T-helper 1 cell (primary cell): ENCODE measurements around the gene LNPEP.

Experiments
- DNase-seq, 5 donors: peaks; one replicate each; pipeline ENCODE4 v3.0.0-alpha.2; 2012 to 2020

Gene LNPEP

DNA sequence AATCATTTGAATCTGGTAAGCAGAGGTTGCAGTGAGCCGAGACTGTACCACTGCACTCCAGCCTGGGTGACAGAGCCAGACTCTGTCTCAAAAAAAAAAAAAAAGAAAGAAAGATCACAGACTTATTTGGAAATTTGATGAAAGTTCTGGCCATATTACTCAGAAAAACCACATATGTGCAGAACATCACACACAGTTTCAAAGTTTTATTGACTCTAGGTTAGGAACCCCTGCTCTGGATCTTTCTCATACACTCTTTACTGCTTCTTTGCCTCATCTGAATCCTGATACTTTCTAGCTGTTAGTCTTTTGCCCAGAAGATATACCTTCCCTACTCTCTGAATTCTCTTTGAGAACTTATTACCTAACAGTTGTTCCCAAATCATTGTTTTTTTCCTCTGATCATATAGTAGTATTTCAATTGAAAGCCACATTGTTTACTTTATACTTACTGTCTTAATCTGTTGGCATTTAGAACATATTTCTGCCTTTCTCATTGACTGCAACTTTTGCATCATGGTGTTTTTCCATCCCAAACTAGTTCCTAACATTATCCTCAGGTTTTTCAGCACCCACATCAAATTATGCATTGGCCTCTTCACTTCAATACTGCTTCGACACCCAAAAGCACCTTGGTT, 68.7 kb downstream of the LNPEP start:
- DNase-seq, result peak in 1 of 5 donors; percentile 15

GRCh38 chr5:97006454-97007060, 70.7 kb downstream of the LNPEP start:
- no peak for DNase-seq

DNA sequence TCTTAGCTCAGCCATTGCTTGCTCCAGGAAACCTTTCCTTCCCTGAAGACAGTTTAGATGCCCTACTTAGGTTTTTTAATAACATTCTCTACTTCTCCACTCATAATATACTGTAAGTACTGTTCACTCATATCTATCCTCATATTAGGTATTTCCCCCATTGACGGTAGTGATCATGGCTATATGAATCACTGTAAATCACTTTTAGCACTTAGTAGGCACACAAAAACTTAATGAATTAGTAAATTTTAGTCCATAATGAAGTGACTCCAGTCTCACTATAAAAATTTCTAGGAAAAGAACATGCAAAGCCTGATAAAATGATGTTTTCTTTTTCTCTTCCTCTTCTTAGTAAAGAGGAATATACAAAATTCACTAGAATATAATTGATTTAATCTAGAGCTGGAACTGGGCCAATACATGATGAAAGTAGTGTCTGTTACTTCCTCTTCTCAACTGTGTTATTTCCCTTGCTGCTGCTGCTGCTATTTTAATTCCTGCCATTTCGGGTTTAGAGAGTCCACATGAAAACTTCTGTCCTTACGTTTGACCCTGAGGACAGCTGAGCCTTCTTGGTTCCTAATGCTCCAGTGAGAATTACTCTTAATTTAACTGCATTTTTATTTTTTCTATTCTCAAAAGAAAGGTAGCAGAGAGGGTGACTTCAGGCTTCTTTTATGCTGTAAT, 73.5 kb downstream of the LNPEP start:
- DNase-seq, result peak in 1 of 5 donors; percentile 37

GRCh38 chr5:97009921-97010320, 74.0 kb downstream of the LNPEP start:
- no peak for DNase-seq

DNA sequence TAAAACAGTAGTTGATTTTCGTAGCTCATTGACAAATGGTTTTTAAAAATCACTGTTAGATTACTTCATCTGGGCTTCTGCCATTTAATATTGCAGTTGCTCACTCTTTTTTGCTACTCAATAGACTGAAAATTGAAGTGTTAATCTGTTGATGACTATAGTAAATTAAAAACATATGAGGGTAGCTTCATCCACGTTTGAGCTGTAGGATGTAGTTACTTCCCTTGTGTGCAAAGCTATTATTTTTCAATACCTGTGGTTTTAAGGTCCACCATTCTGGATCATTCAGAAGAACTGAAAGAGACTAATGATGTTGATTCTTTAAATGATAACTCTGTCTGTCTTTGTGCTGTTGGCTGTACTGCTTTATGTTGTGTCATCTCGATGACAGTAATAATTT, 74.7 kb downstream of the LNPEP start:
- no peak for DNase-seq

DNA sequence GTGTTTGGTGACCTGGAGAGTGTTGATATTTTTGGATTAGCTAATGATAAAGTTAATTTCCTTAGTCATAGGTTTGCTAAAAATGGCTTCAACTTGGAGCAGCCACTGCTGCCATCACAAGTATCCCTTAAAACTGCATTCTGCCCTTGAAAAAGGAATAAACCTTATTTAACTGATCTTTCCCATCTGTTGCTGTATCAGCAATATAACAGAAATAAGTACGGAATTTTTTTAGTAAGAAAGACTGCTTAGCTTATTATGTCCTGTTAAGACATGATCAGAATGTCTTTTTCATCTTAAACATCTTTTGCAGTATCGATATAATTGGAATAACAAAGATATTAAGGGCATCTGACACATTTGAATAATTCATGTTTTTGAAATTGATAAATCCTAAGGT, 75.7 kb downstream of the LNPEP start:
- no peak for DNase-seq

DNA sequence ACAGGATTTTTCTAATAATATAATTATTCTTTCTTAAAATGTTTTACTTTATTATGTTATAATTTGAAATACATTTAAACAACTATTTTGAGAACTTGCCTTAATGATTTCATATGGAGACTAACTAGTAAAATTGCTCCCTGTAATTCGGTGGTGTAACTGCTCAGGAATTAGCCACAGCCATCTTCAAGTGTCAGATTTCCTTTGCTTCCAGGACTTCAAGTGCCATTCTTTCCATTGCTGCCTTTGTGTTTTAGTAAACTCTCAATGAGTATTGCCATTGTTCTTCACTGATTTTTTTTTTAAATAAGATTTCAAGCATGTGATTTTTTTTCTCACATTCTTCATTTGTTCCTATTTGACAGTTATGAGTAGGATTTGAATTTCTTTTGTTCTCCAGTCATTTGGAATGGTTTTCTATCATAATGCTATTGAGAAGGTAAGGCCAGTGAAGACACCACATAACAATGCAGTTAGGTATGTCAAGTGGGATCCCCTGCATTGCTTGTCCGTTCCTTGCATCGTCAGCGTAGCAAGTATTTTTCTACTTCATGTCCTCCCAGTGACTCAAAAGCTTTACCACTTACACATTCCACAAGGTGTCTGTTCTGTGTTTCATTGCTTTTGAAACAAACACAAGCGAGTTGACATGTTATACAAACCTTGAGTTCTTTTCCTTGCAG, 83.7 kb downstream of the LNPEP start:
- no peak for DNase-seq

GRCh38 chr5:97021416-97021815, 85.5 kb downstream of the LNPEP start:
- no peak for DNase-seq

GRCh38 chr5:97022898-97023297, 87.0 kb downstream of the LNPEP start:
- peak in 1 of 5 donors; percentile 20 for DNase-seq

GRCh38 chr5:97026721-97027120, 90.8 kb downstream of the LNPEP start:
- no peak for DNase-seq

GRCh38 chr5:97037819-97038218, 101.9 kb downstream of the LNPEP start:
- DNase-seq, result no peak

DNA sequence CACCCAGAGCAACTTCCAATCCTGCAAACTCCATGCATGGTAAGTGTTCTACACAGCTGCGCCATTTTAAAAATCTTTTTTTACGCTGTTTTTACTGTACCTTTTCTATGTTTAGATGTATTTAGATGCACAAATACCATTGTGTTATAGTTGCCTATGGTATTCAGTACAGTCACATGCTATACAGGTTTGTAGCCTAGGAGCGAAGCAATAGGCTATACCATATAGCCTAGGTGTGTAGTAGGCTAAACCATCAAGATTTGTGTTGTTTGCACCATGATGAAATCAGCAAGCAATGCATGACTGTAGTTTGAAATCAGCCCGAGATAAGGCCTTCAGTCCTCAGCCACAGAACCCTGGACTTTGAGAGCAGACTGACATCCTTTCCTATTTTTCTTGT, 105.4 kb downstream of the LNPEP start:
- DNase-seq, result no peak

DNA sequence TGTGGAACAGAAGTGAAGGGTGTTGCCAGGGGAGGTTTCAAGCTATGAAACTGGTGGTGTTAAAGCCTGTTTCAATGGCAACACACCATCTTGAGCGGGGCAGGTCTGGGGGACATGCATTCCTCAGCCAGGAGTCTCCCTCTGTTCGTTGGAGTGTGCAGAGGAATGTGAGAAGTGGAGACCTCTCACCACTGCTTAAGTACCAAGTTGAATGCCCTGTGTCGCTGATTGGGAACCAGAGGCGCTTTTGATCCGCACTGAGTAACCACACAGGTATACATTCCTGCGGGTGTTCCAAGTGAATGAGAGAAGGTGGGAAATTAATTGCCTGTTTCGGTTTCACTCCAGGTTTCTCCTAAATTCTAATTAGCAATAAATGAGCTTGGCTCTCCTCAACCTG, 107.1 kb downstream of the LNPEP start:
- DNase-seq, result no peak

DNA sequence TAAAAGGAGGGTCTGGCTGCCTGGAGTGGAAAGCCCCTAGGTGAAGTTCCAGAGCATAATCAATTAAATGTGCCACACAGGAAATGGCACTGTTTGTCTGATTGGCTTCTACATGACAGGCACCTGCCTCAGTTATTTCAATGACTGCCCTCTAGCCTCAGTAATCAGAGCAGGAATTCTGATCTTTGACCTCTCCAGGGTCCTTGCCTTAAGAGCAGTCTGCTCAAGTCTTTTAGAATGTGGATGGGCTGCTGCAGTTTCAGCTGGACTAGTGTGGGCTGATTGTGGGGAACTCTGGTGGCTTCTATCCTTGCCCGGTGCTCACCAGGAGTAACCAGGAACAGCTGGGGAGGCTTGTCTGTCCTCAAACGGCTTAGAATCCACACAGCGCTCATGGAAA, 107.6 kb downstream of the LNPEP start:
- DNase-seq, result no peak

GRCh38 chr5:97044052-97044451, 108.2 kb downstream of the LNPEP start:
- no peak for DNase-seq

GRCh38 chr5:97046270-97046982, 110.5 kb downstream of the LNPEP start:
- peak in 1 of 5 donors; percentile 29 for DNase-seq

GRCh38 chr5:97047076-97047475, 111.2 kb downstream of the LNPEP start:
- DNase-seq, result no peak

DNA sequence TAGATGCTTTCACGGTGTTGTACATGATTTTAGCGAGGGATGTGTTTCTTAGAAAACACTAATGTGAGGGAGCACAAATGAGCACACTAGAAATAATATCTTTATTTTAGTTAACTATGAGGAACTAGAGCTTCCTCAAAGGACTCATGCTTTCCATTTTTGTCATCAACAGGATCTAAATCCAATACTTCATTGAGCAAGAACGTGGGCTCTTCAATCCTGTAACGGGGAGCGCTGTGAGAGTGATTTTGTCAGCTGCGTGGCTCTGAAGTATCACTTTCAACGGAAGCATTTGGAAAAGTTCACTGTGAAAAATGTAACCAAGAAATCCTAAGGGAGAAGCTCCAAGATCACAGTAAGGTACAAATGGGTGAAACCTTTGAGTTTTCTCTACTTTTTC, 113.3 kb downstream of the LNPEP start:
- DNase-seq, result no peak

GRCh38 chr5:97056263-97056662, 120.4 kb downstream of the LNPEP start:
- DNase-seq, result no peak

GRCh38 chr5:97062046-97062445, 126.2 kb downstream of the LNPEP start:
- no peak for DNase-seq

- no peak for DNase-seq
Measured at GRCh38 chr5:97063251-97063650, 127.4 kb downstream of the LNPEP start.

DNA sequence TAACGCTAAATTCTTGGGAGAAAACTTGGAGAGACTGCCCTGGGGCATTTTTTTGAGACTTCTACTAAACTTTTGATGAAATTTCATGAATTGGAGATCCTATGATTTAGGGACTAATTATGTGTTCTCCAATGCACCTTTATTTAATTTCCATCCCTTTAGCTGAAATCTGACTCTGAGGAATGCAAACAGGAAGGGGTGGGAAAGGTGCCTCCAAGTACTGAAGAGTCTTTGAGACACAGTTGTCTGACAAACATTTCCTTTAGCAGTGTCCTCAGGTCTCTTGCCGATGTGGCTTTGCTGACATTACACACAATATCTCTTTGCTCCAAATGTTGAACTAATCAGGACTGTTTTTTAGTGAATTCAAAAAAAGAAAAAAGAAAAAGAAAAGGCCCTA, 129.6 kb downstream of the LNPEP start:
- no peak for DNase-seq

DNA sequence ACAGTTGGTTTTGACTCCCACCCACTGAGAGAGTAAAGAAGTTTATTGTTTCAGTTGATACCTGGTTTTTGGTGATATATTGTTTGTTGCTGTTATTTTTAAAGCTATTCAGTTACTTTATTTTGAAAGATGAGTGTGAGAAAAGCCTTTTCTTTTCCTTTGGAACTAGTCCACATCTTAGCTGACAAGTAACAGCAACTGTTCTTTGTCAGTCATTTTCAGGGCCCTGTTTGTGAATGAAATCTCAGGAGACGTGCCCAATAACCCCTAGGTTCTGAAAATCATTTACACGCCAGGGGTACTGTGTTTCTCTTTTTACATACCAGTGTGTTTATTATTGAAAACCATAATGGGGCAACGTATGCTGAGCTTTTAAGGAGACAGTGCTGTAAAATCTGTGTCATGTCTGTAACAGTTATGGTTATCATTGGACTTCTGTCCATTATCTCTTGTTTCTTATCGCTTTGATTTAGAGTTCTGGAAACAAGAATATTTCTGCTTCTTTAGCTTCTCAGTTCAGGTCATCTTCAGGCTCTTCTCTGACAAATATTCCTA, 131.5 kb downstream of the LNPEP start:
- no peak for DNase-seq
